Mucosa of rectum (tissue), 2 donors: ENCODE results near the gene FBXO31.

ENCODE experiments used
- H3K27ac ChIP-seq, 2 donors: one replicate each; pipeline ENCODE4 v1.7.0; 2013; ENCODE audit warnings: inconsistent platforms in 2 of 2, low read depth in 2 of 2, low read length in 2 of 2
- H3K27me3 ChIP-seq, 2 donors: one replicate each; pipeline ENCODE4 v1.7.0; 2013; ENCODE audit warnings: low read length in 2 of 2; ENCODE audit not compliant: control insufficient read depth in 2 of 2, insufficient read depth in 2 of 2
- H3K36me3 ChIP-seq, 2 donors: one replicate each; pipeline ENCODE4 v1.7.0; 2013; ENCODE audit warnings: low read length in 2 of 2; ENCODE audit not compliant: control insufficient read depth in 2 of 2, insufficient read depth in 2 of 2
- H3K4me1 ChIP-seq, 2 donors: one replicate each; pipeline ENCODE4 v1.7.0; 2013; ENCODE audit warnings: low read length in 2 of 2, mild to moderate bottlenecking in 1 of 2; ENCODE audit not compliant: control insufficient read depth in 2 of 2, insufficient read depth in 2 of 2
- H3K4me3 ChIP-seq, 2 donors: one replicate each; pipeline ENCODE4 v1.7.0; 2013; ENCODE audit warnings: low read length in 2 of 2
- H3K9ac ChIP-seq, 2 donors: one replicate each; pipeline ENCODE4 v1.7.0; 2013; ENCODE audit warnings: low read length in 2 of 2, low read depth in 1 of 2, mild to moderate bottlenecking in 1 of 2
- H3K9me3 ChIP-seq, 2 donors: one replicate each; pipeline ENCODE4 v1.7.0; 2013; ENCODE audit warnings: low read length in 2 of 2; ENCODE audit not compliant: control insufficient read depth in 2 of 2
- donor health status: healthy.
- donor health status: Normal muscosa, but diverticular disease.

FBXO31 gene

DNA sequence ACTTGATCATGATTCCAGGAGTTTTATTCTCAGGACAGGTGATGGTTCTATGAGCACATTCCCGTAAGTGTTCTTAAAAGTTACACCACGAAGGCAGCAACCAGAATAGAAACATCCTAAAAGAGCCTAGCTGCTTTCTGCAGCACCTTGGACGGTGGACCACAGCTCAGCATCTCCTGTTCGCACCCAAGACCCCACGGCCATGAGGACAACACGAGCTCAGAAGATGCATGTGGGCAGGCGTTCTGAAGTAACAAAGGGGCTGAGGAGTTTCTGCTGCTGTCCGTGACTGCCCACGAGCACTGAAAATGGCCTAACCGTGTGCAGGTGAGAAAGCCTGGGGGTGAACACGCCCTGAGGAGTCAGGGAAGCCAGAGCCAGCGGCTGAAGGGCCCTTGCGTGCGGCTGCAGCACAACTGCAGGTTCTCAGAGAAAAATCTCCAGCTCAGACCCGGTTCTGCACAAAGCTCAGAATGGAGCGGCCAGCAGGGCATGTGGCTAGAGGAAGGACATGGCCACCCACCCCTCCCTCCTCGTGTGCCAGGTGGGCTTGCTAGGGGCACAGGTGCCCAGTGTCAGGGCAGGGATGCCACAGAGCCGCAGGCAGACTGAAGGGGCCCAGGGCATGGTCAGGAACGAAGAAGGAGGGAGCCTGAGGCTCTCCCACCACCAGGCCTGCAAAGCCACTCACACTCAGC, 55.6 kb downstream of the FBXO31 start:
- peaks cover 32 to 43% of the 10 kb centered on the region in 2 donors for H3K36me3 ChIP-seq
- no peak overlapping the region for H3K27ac ChIP-seq
- no peaks in the 10 kb centered on the region for H3K9me3 ChIP-seq
- no peaks in the 10 kb centered on the region for H3K27me3 ChIP-seq
- peaks cover 0 to 3% of the 10 kb centered on the region in 2 donors for H3K4me1 ChIP-seq
- no peak overlapping the region for H3K4me3 ChIP-seq
- H3K9ac ChIP-seq = no peak overlapping the region

DNA sequence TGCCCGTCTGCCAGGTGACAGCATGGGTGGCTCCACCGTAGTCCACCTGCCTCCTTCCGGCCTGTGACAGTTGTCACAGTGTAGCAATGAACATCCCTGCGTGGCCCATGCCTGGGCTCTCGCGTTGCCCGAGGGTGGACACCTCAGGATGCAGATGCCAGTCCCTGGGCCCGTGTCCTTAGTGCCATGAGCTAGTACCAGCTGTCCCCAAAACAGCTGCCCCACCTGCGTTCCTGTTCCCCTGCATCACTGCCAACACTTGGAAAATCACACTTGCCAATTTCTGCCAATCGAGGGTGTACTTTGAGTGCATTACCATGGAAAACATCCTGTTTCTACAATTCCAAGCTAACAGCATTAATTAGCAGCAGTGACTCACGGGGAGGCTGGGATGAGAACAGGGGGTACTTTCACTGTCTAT, 57.4 kb downstream of the FBXO31 start:
- H3K4me1 ChIP-seq = peaks cover 0 to 3% of the 10 kb centered on the region in 2 donors
- no peaks in the 10 kb centered on the region for H3K27me3 ChIP-seq
- peaks cover 29 to 32% of the 10 kb centered on the region in 2 donors for H3K36me3 ChIP-seq
- H3K27ac ChIP-seq = no peak overlapping the region
- no peak overlapping the region for H3K4me3 ChIP-seq
- H3K9ac ChIP-seq = no peak overlapping the region
- no peaks in the 10 kb centered on the region for H3K9me3 ChIP-seq

DNA sequence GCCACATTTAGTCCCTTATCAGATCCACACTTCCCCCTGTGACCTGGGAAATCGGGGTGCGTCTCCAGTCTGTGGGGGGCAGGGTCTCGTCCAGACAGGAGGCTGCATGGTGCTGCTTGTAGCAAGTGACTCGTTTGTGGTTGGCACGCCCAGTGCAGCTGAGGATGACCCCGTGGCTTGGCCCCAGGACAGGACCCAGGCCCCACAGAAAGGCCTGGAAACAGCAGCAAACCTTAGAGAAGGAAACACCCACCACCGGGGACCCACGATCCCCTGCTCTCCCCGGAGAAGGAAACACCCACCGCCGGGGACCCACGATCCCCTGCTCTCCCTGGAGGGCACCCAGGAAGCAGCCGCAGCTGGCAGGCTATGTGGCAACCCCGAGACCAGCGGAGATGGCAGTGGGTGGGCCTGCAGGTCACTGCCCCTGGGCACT, 58.1 kb downstream of the FBXO31 start:
- no peak overlapping the region for H3K27ac ChIP-seq
- no peaks in the 10 kb centered on the region for H3K9me3 ChIP-seq
- H3K27me3 ChIP-seq = no peaks in the 10 kb centered on the region
- H3K4me3 ChIP-seq = no peak overlapping the region
- H3K9ac ChIP-seq = no peak overlapping the region
- peaks cover 21 to 25% of the 10 kb centered on the region in 2 donors for H3K36me3 ChIP-seq
- peaks cover 0 to 3% of the 10 kb centered on the region in 2 donors for H3K4me1 ChIP-seq

DNA sequence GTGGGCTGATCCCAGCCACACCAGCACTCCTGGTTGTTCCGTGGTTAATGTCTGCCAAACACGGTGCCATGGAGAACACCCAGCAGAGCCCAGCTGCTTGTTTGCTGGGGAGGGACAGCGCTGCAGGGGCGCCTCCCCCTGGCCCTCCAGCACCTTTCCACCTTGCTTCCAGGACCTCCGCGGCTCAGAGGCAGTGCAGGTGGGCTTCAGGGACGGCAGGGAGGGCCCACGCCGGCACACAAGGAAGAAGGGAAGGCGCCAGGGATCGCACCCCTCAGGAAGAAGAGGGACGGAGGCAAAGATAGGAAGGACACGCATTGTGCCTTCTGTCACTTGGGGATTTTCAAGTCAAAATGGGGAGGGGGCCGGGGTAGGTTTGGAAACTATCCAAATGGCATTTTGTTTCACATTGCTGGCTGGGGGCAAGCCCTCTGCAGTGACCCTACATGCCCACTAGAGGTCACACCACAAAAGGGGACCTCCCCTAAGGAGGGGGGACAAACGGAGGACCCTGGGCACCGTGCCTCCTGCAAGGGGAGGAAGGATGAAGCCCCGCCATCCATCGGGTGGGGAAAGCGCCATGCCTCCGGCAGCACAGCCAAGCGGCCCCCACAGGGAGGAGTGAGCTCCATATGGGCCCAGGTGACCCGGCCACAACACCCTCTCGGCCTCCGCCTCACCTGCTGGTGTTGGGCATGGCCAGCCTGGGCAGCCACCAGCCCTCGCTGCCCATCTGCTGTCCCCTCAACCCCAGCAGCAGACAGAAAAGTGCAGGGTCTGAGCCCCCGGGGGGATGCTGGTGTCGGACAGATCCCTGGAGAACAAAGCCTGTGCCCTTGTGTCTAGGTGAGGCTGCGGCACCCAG, 58.9 kb downstream of the FBXO31 start:
- H3K4me3 ChIP-seq = no peak overlapping the region
- no peak overlapping the region for H3K27ac ChIP-seq
- no peak overlapping the region for H3K9ac ChIP-seq
- peaks cover 14 to 17% of the 10 kb centered on the region in 2 donors for H3K36me3 ChIP-seq
- H3K27me3 ChIP-seq = no peaks in the 10 kb centered on the region
- no peaks in the 10 kb centered on the region for H3K9me3 ChIP-seq
- peaks cover 0 to 3% of the 10 kb centered on the region in 2 donors for H3K4me1 ChIP-seq

DNA sequence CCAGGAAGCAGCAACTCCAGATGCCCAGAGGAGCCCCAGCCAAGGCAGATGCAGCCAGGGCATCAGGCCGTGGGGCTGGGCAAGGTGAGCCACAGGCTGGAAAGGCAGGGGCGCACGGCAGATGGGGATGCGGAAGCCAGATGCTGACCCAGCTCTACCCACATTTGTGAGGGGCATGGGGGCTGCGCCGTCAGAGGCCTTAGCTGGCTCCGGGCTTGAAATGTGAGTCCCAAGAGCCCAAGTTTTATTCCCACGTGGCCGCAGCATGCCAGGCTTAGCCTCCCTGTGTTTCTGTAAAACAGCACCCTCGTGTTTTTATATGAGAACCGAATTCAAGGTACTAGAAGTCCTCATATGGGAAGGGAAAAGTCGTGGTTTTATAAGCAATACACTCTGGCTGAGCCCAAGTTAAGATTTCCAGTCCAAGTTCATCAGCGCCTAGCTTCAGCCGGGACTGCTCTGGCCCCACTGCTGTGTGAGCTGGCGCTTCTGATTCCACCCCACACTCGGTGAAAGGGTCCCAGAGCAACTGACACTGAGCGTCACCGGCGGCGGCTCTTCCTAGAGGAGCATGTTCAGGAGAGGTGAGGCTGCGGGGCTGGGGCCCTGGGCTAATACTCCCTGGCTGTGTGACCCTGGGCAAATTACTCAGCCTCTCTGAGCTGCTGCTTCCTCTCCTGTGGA, 59.7 kb downstream of the FBXO31 start:
- Histone ChIP-seq H3K9ac (no peak overlapping the region), H3K36me3 (peaks cover 10% of the 10 kb centered on the region in 2 donors), H3K4me1 (peaks cover 0 to 3% of the 10 kb centered on the region in 2 donors), H3K9me3 (no peaks in the 10 kb centered on the region), H3K4me3 (no peak overlapping the region), H3K27ac (no peak overlapping the region), H3K27me3 (no peaks in the 10 kb centered on the region)

DNA sequence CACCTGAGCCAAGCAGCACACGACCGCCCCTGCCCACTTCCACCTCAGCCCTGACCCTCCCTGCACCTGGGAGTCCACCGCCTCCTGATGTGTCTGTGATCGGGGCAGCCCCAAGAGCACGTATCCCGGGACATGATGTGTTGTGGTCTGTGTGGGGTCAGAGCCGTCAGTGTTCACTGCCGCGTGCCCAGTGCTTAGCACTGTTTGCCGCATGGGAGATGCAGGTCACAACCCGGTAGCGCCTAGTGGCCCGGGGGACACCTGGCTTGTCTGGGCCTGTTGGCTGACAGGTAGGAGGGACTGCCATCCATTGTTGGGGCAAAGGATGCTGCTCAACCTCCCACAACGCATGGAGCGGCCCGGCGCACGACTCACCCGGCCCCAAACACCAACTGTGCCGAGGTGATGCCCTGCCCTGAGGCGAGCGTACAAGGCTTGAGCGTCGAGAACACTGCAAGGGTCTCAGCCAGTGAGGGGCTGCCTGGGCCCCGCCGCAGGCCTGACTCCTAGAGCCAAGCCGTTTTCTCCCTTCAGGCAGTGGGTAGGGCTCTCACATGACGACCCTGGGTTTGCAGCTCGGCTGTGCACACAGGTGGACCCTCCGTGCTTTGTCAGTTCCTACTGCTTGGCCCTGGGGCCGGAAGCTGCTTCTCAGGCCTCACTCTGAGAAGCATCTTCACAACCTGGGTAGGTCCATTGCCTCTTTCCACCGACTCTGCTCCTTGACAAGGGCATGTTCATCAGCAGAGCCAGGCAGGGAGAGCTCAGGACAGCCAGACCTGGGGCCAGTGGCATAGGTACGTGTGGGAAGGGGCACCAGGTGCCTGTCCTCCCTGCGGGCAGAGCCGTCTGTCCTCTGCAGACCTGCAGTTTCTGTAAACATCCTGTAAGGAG, 60.5 kb downstream of the FBXO31 start:
- Histone ChIP-seq H3K4me3 (no peak overlapping the region), H3K27ac (no peak overlapping the region), H3K9me3 (no peaks in the 10 kb centered on the region), H3K9ac (no peak overlapping the region), H3K36me3 (peaks cover 4% of the 10 kb centered on the region in 2 donors), H3K27me3 (no peaks in the 10 kb centered on the region), H3K4me1 (peaks cover 6 to 7% of the 10 kb centered on the region in 2 donors)

DNA sequence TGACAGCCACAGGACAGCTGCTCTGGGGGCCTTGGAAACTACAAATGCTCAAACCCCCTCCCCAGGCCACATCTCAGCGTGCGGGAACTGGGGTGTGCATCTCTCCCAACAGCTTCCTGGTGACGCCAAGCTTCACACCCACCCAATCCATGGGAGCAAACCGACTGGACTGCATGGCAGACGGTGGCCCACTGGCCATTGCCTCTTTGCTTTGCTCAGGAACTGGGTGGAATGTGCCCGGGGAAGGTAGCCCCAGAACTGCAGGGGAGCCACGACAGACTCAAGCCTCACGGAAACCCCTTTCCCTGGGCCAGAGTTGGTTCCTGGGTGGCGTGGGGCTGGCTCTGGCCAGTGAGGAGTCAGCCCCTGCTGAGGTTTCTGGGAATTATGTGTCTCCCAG, 61.2 kb downstream of the FBXO31 start:
- H3K27ac ChIP-seq = no peak overlapping the region
- no peak overlapping the region for H3K4me3 ChIP-seq
- no peaks in the 10 kb centered on the region for H3K27me3 ChIP-seq
- no peaks in the 10 kb centered on the region for H3K9me3 ChIP-seq
- H3K9ac ChIP-seq = no peak overlapping the region
- peaks cover 10% of the 10 kb centered on the region in 2 donors for H3K4me1 ChIP-seq
- no peaks in the 10 kb centered on the region for H3K36me3 ChIP-seq

DNA sequence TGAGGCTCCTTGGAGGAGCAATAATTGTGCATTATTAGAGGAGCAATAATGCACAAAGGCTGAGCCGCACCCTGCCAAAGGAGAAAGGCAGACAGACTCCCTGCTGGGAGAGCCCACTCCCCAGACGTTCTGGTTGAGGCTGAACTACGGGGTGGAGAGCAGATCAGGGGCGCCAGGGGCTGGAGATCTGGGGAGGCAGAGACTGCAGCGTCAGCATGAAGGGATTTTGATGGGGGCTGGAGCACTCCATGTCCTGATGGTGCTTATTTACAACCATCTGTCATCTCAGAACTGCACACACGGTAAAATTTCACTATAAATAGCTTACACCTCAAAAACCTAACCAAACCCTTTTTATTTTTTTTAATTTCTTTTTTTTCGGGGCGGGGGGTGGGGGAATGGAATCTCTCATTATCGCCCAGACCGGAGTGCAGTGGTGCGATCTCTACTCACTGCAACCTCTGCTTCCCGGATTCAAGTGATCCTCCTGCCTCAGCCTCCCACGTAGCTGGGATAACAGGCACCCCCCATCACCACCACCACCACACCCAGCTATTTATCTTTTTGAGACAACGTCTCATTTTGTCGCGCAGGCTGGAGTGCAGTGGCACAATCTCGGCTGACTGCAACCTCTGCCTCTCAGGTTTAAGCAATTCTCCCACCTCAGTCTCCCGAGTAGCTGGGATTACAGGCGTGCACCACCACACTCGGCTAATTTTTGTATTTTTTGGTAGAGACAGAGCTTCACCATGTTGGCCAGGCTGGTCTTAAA, 62.1 kb downstream of the FBXO31 start:
- Histone ChIP-seq H3K9ac (no peak overlapping the region), H3K4me1 (peaks cover 12 to 13% of the 10 kb centered on the region in 2 donors), H3K4me3 (no peak overlapping the region), H3K36me3 (no peaks in the 10 kb centered on the region), H3K27ac (no peak overlapping the region), H3K27me3 (no peaks in the 10 kb centered on the region), H3K9me3 (no peaks in the 10 kb centered on the region)
